Hematopoietic multipotent progenitor cell treated with erythropoietin and hydrocortisone succinate and interleukin-3 and kit ligand, for 17 days (in vitro differentiated cells): ENCODE results near the gene EXTL2.
A peak's percentile ranks its signal among the peaks of the same experiment; 100 is the strongest.
"Not testable (repeated sequence)": the region's sequence is repeated elsewhere in the genome, so short reads cannot be mapped to it uniquely, and the experiment has no call there.

Experiments used
- DNase-seq: peaks from one replicate; pipeline ENCODE4 v3.0.0-alpha.2; 2015; ENCODE audit warnings: low spot score

EXTL2 gene, protein sequence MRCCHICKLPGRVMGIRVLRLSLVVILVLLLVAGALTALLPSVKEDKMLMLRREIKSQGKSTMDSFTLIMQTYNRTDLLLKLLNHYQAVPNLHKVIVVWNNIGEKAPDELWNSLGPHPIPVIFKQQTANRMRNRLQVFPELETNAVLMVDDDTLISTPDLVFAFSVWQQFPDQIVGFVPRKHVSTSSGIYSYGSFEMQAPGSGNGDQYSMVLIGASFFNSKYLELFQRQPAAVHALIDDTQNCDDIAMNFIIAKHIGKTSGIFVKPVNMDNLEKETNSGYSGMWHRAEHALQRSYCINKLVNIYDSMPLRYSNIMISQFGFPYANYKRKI

GRCh38 chr1:100894603-100895539 is at the start of gene EXTL2:
EXTL2 (minus strand) TSS chr1:100894842; CDS start chr1:100888757, 6,085 bp downstream.
- peak; percentile 50 for DNase-seq

DNA sequence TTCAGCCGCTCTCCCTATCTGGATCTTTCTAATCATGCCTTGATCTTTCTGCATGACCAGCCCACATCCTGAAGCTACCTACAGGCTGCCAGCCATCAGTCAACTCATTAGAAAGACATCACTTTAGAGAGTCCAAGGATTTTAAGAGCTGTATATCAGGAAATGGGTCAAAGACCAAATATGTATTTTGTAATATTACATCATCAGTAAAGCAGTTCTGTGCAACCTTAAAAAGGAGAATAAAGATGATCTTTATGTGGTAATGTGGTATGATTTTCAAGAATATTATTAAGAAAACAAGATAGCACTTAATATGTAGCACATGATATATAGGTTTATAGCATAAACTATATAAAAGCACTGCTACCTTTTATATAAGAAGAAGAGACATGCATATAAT is 48.9 kb upstream of the EXTL2 start:
- no peak for DNase-seq

- no peak for DNase-seq
Measured at GRCh38 chr1:100942304-100943046, 47.8 kb upstream of the EXTL2 start.

DNA sequence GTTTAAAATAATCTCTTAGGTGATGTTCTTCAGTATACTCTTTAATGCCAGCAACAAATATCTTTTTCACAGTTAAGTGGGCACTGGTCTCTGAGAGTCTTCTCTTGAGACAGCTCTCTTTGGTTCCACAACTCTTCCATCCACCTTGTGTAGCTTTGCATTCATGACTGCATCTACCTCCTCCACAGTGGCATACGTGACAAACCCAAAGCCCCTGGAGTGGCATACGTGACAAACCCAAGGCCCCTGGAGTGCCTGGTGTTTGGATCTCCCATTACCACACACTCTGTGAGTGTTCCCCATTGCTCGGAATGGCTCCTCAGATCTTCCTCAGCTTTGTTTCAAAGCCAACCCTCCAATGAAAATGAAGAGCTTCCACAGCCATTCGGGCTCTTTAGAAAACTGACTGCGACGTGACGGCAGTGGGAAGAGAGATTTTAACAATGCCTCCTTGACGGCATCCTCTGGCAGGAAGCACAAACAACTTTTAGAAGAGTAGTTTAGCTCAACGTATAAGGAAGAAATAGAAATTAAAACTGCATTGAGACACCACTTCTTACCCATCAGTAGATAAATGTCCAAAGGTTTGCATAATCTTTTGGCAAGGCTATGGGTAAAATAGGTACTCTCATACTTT is 47.1 kb upstream of the EXTL2 start:
- DNase-seq = no peak

DNA sequence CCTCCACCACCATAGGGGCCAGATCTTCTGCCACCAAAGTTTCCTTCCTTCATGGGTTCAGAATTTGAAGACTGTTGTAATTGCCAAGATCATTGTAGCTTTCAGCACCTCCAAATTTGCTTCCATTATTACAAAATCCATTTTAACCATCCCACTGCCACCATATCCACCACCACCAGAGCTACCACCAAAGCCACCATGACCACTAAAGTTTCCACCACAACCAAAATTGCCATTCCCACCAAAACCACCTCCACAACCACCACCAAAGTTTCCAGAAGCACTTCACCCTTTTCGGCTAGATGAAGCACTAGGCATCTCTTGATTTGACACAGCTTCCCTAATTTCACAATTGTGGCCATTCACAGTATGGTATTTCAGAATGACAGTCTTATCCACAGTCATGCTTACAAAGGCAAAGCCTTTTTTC is 46.5 kb upstream of the EXTL2 start:
- no peak for DNase-seq

- no peak for DNase-seq
Measured at GRCh38 chr1:100936194-100936967, 41.7 kb upstream of the EXTL2 start.

DNA sequence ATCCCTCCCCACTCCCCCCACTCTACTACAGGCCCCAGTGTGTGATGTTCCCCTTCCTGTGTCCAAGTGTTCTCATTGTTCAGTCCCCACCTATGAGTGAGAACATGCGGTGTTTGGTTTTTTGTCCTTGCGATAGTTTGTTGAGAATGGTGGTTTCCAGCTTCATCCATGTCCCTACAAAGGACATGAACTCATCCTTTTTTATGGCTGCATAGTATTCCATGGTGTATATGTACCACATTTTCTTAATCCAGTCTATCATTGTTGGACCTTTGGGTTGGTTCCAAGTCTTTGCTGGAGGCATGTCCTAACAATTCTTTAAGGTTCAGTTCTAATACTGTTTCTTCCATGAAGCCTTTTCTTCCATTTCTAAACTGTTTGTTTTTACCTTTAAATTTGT is 38.9 kb upstream of the EXTL2 start:
- DNase-seq = not testable (repeated sequence)

DNA sequence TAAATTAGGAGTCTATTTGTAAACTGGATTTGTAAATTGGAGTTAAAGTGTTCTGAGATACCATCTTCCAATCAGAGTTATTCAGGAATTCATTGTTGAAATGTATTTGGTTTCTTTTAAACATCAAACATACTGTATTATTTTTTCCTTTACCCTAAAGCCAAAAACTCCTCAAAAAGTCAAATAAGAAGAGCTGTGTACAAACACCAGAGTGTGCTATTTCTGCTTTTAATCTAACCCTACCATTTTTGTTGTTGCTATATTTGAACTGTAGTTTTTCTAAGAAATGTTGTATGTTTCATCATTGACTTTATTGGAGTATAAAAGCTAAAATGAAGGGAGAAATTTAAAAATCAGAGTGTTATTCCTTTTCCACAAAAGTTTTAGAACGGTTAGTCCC is 37.1 kb upstream of the EXTL2 start:
- DNase-seq = no peak

DNA sequence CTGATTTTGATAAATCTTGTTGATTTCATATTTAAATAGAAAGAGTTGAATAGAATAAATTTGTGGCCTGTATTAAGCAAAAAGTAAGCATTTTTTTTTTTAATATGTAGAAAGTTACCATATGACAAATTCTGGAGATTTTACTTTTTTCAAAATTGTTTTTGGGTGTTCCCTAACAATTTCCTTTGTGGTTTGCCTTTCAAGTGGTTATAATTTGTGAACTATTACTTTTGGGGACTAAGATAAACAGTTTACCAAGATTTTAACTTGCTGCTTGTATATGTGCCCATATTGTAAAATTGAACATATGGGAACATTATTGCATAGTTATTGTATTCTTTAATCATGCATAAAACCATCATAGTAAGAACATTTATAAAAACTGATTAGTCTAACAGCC is 35.9 kb upstream of the EXTL2 start:
- no peak for DNase-seq

DNA sequence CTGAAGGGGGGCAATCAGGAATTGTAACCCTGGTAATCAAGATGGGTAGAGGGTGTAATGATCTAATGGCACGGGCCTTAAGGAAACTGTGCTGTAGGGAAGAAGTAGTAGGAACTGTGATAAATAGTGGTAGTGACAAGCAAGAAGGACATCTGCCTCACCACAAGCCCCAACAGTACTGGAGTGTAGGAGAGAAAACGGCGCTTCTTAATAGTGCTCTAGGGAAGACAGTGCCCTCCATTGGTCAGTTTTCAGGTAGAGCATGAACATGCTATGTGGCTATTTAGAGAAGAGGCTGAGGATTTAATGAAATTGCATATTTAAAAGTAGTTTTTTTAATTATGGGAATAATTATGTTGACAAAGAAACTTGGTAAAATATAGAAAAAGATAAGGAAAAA is 33.5 kb upstream of the EXTL2 start:
- DNase-seq = no peak

DNA sequence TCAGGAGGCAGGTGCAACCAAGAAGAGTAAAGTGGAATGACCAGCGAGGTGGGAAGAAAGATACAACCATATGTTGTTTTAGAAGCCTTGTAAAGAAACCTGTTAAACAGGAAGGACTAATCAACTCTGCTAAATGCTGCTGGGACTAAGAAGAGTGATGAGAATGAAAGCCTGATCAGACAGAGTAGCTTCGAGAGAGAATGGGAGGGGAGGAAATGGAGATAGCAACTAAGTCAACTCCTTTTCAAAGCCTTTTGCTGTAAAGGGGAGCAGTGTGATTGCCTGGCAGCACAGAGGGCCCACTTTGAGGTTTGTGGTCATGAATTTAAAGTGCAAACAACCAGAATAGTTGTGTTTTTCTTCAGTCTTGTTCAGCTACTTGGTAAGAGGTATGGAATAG is 32.6 kb upstream of the EXTL2 start:
- no peak for DNase-seq

GRCh38 chr1:100926240-100926639 is 31.6 kb upstream of the EXTL2 start:
- no peak for DNase-seq

DNA sequence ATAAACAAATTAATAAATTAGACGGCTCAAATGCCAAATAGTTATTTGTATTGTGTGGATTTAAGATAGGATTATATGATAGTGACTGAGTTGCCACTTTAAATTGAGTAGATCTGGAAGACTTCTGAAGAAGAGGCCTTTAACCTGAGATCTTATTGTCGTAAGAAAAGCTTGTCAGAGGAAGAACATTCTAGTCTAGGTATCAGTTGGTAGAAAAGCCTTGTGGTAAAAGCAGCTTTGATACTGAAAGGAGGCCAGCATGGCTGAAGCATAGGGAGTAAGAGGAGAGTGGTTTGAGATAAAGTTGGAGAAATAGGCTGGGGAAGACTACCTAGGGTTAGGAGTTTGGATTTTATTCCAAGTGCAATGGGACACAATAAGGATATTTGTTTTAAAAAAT is 30.3 kb upstream of the EXTL2 start:
- DNase-seq = no peak

DNA sequence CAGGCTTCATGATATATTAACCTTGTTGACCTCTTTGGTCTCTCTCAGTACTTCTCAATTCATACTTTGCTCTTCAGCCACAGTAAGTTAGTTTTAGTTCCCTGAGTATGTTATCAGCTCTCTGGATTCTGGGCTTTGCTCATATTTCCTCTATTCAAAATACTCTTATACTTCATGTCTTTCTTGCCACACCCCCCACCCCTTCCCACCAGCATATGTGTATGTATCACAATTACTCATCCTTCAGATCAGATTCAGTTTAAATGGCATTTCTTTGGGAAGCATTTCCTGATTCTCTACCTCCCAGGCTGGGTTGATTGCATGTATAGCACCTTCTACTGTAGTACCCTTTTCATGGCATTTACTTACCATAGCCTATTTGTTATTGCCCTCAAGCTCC is 29.6 kb upstream of the EXTL2 start:
- DNase-seq = no peak

DNA sequence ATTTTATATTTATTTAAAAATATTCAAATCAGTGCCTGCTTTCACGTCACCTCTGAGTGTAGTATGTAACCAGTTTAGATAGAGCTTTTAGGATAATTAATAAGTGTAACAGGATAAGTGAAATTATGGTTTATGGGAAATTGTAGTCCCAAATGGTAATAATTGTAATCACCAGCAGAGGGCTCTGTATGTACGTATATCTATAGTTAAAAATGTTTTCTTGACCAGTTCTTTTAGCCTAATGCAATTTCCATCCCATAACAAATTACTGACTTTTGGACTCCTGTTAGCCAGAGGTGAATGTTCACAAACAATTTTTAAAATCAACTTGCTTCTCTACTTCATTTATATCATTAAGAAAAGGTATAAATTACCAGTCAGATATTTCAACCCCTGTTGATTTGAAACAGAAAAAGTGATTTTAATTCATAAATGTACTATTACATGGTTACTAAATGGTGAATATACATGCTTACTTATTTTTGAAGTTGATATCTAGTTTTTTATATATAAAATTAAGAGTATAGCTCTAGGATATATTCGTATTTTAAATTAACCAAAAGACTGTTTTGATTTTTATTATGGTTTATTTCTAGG is 26.6 kb upstream of the EXTL2 start:
- DNase-seq = peak; percentile 79

- DNase-seq = no peak
Measured at GRCh38 chr1:100912019-100912418, 17.4 kb upstream of the EXTL2 start.

GRCh38 chr1:100909018-100909417 is 14.4 kb upstream of the EXTL2 start:
- no peak for DNase-seq

DNA sequence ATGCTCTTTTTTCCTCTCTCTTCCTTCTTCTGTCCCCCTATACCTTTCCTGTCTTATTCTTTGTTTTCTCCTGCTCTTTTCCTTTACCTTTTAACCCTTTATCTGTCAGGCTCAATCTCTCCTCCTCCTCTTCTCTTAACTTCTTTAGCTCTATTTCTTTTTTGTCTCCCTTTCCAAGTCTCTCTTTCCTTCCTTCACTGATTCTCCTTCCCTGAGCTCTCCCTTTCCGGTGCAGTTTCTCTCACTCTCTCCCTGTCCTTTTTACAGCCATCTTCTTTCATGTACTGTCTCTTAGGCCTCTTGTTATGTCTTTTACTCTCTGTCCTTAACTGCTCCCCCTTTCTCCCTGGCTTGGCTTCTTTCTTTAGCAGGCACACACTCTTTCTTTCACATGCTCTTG is 13.2 kb upstream of the EXTL2 start:
- DNase-seq = no peak

GRCh38 chr1:100905181-100905580 is 10.5 kb upstream of the EXTL2 start:
- no peak for DNase-seq

DNA sequence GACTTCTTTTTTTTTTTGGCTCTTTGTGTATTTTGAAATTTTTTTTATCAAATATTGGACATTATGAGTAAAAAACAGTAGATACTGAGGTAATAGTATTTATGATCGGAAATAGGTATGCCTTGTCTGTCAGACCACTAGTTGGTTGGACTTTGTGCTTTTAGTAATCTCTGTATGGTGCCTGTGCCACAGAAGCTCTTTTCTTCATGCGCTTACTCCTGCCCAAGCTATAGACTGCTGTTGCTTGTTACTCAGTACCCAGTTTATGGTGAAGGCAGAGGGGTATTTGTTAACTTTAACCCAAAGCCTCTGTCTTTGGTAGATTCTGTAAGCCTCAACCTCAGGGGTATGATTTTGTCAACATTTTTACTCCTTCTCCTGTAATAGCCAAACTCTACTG is 9.9 kb upstream of the EXTL2 start:
- no peak for DNase-seq

DNA sequence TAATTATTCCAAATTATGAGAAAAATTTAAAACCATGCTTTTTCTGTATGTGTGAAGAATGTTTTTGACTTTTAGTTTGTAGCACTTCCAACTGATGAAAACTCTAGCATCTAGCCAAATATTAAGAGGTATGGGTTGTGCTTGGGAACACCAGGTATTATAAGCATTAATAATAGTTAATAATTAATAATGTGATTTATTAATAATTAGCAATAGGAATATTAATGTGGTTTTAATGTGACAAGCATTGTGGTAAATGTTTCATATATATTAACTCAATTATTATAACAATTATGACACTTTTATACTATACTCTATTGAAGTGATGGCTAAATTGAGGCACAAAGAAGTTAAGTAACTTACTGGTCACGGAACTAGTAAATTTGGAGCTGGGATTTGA is 9.1 kb upstream of the EXTL2 start:
- DNase-seq = no peak
